Osteocyte (in vitro differentiated cells): ENCODE data around the gene SNX11. TPM values are rescaled to one million over a fixed set of nuclear protein-coding genes. Genes with fewer than 3 reads are reported as not detected.

Experiments
- DNase-seq: peaks from one replicate; pipeline ENCODE4 v3.0.0; 2021; ENCODE audit warnings: mixed read lengths; ENCODE audit not compliant: unreplicated experiment; ENCODE audit errors: extremely low spot score
- H3K27ac Mint-ChIP-seq: one replicate; pipeline ENCODE4 v1.8.0; 2021; ENCODE audit warnings: mild to moderate bottlenecking, mixed read lengths; ENCODE audit not compliant: unreplicated experiment
- H3K27me3 Mint-ChIP-seq: one replicate; pipeline ENCODE4 v1.8.0; 2021; ENCODE audit warnings: mixed read lengths; ENCODE audit not compliant: unreplicated experiment
- H3K36me3 Mint-ChIP-seq: one replicate; pipeline ENCODE4 v1.8.0; 2021; ENCODE audit warnings: mixed read lengths; ENCODE audit not compliant: unreplicated experiment
- H3K4me1 Mint-ChIP-seq: one replicate; pipeline ENCODE4 v1.8.0; 2021; ENCODE audit warnings: mixed read lengths; ENCODE audit not compliant: unreplicated experiment
- H3K4me3 Mint-ChIP-seq: one replicate; pipeline ENCODE4 v1.8.0; 2021; ENCODE audit warnings: mild to moderate bottlenecking, moderate library complexity, mixed read lengths; ENCODE audit not compliant: unreplicated experiment
- H3K9me3 Mint-ChIP-seq: one replicate; pipeline ENCODE4 v1.8.0; 2021; ENCODE audit warnings: mixed read lengths; ENCODE audit not compliant: unreplicated experiment
- CTCF ChIP-seq: fragments of 200-600 bp; sonication (generic); IDR thresholded peaks from 2 replicates; pipeline ENCODE4 v1.5.0; 2021; ENCODE audit warnings: antibody characterized with exemption, mild to moderate bottlenecking, moderate library complexity
- total RNA-seq: library from RNA; stranded (reverse); gene quantifications from 2 replicates; pipeline ENCODE4 v1.2.1, GENCODE V29; 2021

SNX11 gene
- total RNA-seq, 1 donor from 2014 or later, result 18.3 TPM

GRCh38 chr17:48121923-48122664 lies 14.5 kb downstream of the SNX11 start:
- no peaks in the 10 kb centered on the region for H3K27me3 Mint-ChIP-seq
- H3K36me3 Mint-ChIP-seq, result peaks cover 40% of the 10 kb centered on the region
- H3K27ac Mint-ChIP-seq, result no peak overlapping the region
- H3K9me3 Mint-ChIP-seq, result no peaks in the 10 kb centered on the region
- DNase-seq, result no peak
- TF ChIP-seq CTCF, result no peak
- no peak overlapping the region for H3K4me3 Mint-ChIP-seq
- no peaks in the 10 kb centered on the region for H3K4me1 Mint-ChIP-seq

GRCh38 chr17:48122665-48123045 lies 15.1 kb downstream of the SNX11 start:
- Mint-ChIP-seq H3K27me3 (no peaks in the 10 kb centered on the region), H3K4me3 (no peak overlapping the region)

GRCh38 chr17:48123111-48123510 lies 15.5 kb downstream of the SNX11 start:
- TF ChIP-seq CTCF, result no peak

More at GRCh38 chr17:48122665-48123045, 15.1 kb downstream of the SNX11 start:
- Mint-ChIP-seq H3K27ac (no peak overlapping the region), H3K4me1 (no peaks in the 10 kb centered on the region), H3K36me3 (peaks cover 42% of the 10 kb centered on the region), H3K9me3 (no peaks in the 10 kb centered on the region)
- no peak for TF ChIP-seq CTCF
- no peak for DNase-seq

GRCh38 chr17:48123776-48124388 lies 16.3 kb downstream of the SNX11 start:
- Mint-ChIP-seq H3K4me1 (peaks cover 1% of the 10 kb centered on the region), H3K36me3 (peaks cover 36% of the 10 kb centered on the region), H3K9me3 (no peaks in the 10 kb centered on the region), H3K27me3 (no peaks in the 10 kb centered on the region), H3K27ac (no peak overlapping the region), H3K4me3 (no peak overlapping the region)
- TF ChIP-seq CTCF, result no peak
- DNase-seq, result no peak

More at GRCh38 chr17:48123111-48123510, 15.5 kb downstream of the SNX11 start:
- Mint-ChIP-seq H3K4me3 (no peak overlapping the region), H3K4me1 (peaks cover 1% of the 10 kb centered on the region), H3K27me3 (no peaks in the 10 kb centered on the region), H3K27ac (no peak overlapping the region), H3K36me3 (peaks cover 38% of the 10 kb centered on the region), H3K9me3 (no peaks in the 10 kb centered on the region)
- DNase-seq, result no peak

- Mint-ChIP-seq H3K36me3 (peaks cover 30% of the 10 kb centered on the region), H3K4me3 (no peak overlapping the region), H3K27ac (no peak overlapping the region), H3K27me3 (peaks cover under 1% of the 10 kb centered on the region), H3K4me1 (peaks cover 1% of the 10 kb centered on the region), H3K9me3 (no peaks in the 10 kb centered on the region)
- no peak for DNase-seq
- TF ChIP-seq CTCF, result no peak
Measured at GRCh38 chr17:48125829-48126531, 18.4 kb downstream of the SNX11 start.
